SJCRH30 (cell line): ENCODE data around the gene HS1BP3. TPM values are rescaled to one million over a fixed set of nuclear protein-coding genes. Genes with fewer than 3 reads are reported as not detected.

Experiments
- DNase-seq, 2 experiments: peaks; one replicate each; pipeline ENCODE4 v3.0.0-alpha.2; 2015 to 2020
- H3K27ac ChIP-seq: fragments of 250-450 bp; sonication (Bioruptor Pico); 2 replicates; pipeline ENCODE4 v1.5.1; 2020; ENCODE audit warnings: mild to moderate bottlenecking, moderate library complexity
- H3K27me3 ChIP-seq: fragments of 250-450 bp; sonication (Bioruptor Pico); 2 replicates; pipeline ENCODE4 v1.5.1; 2020; ENCODE audit warnings: mild to moderate bottlenecking, moderate library complexity
- H3K36me3 ChIP-seq: fragments of 250-450 bp; sonication (Bioruptor Pico); 2 replicates; pipeline ENCODE4 v1.5.1; 2020; ENCODE audit warnings: mild to moderate bottlenecking, moderate library complexity
- H3K4me1 ChIP-seq: fragments of 250-450 bp; sonication (Bioruptor Pico); 2 replicates; pipeline ENCODE4 v1.5.1; 2020; ENCODE audit warnings: mild to moderate bottlenecking, moderate library complexity
- H3K4me3 ChIP-seq: fragments of 250-450 bp; sonication (Bioruptor Pico); 2 replicates; pipeline ENCODE4 v1.5.1; 2020; ENCODE audit warnings: mild to moderate bottlenecking, moderate library complexity
- H3K9me3 ChIP-seq: fragments of 250-450 bp; sonication (Bioruptor Pico); replicated peaks from 2 replicates; pipeline ENCODE4 v1.5.1; 2020; ENCODE audit warnings: mild to moderate bottlenecking, moderate library complexity
- total RNA-seq: library from RNA; depleted of rRNA; stranded (reverse); fragments of >200 nt; shearing (Covaris generic); gene quantifications from 2 replicates; pipeline ENCODE4 v1.2.3, GENCODE V29; 2014

HS1BP3 gene
- total RNA-seq, 1 experiment from 2014 or later, result 14.7 TPM

DNA sequence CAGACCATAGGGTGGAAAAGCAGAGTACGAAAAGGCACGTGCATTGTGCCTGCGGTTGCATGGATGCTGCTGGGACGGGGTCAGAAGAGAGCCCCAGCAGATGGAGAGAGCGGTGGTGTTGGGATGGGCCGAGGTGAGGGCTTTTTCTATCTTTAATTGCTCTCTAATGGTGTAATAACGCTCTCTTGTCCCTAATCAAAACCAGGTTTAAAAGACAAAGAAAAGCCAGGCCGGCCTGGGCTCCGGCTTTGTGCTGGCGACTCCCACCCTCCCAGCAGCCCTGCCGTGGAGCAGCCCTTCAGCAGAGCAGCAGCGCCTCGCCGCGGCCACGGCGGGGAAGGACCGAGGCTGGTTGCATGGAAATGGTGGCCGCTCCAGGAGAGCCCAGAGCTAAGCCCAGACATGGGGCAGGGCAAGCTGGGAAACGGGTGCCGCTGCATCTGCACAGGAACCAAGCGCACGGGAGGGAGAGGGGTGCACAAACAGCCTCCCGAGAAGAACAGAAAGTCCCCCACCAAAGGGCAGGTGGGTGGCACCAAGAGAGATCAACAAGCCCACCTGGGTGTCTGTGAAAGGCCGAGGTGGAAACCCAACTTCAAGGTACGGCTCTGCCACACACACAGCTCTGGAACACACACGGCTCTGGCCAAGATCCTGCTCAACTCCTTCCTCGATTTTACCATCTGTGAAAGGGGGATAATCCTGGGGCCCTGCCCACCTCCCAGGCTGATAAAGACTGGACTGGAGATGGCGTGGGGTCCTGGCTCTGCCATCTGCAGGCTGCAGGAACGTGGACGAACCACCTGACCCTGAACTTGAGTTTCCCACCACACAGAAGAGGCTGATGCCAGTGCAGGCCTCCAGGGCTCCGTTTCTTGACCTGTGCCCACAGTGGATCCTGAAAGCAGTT is 15.0 kb downstream of the HS1BP3 start:
- H3K27me3 ChIP-seq, result no peaks in the 10 kb centered on the region
- DNase-seq, result peak; percentile 89 to 93
- peak overlapping the region; percentile 43 for H3K27ac ChIP-seq
- H3K4me1 ChIP-seq, result peaks cover 25% of the 10 kb centered on the region
- H3K4me3 ChIP-seq, result peak overlapping the region; percentile 27
- H3K36me3 ChIP-seq, result no peaks in the 10 kb centered on the region
- no peaks in the 10 kb centered on the region for H3K9me3 ChIP-seq

- Histone ChIP-seq H3K4me3 (no peak overlapping the region), H3K4me1 (peaks cover 26% of the 10 kb centered on the region), H3K36me3 (no peaks in the 10 kb centered on the region), H3K27ac (peak overlapping the region; percentile 43; the same call in 1 of the 2 replicates), H3K9me3 (no peaks in the 10 kb centered on the region), H3K27me3 (no peaks in the 10 kb centered on the region)
- DNase-seq, result peak; percentile 52 to 65
These were observed 15.8 kb downstream of the HS1BP3 start for GRCh38 chr2:20635113-20635510.

DNA sequence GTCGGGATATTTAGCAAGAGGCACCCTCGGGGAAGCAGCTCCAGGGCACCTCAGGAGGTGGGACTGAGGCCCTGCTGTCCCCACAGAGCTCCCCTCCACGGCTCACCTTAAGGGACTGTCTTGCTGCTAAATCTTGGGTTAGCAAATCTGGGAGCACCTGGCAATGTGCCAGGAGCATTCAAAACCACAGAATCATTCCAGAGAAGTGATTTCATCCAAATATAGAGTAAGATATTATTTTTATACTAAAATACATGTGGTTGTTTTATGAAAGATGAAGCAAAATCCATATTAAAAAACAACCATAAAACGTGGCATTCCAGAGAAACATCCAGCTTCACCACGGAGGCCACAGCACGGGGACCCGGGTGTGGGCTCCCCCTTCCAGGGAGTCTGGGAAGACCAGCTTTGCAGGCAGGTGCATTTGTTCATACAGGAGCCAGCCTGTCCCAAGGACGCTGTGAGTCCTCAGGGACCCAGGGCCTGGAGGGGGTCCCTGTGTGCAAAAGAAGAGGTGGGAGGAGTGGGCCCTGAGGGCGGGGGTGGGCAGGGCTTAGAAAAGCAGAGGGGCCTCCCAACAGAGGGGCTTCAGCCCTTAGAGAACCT is 16.3 kb downstream of the HS1BP3 start:
- Histone ChIP-seq H3K9me3 (no peaks in the 10 kb centered on the region), H3K27me3 (no peaks in the 10 kb centered on the region), H3K36me3 (no peaks in the 10 kb centered on the region), H3K27ac (peak overlapping the region; percentile 59), H3K4me1 (peaks cover 31% of the 10 kb centered on the region), H3K4me3 (no peak overlapping the region)
- peak; percentile 58 to 73 for DNase-seq

- no peaks in the 10 kb centered on the region for H3K9me3 ChIP-seq
- peaks cover 36% of the 10 kb centered on the region for H3K4me1 ChIP-seq
- peak overlapping the region; percentile 59 for H3K27ac ChIP-seq
- no peak overlapping the region for H3K4me3 ChIP-seq
- no peaks in the 10 kb centered on the region for H3K27me3 ChIP-seq
- no peaks in the 10 kb centered on the region for H3K36me3 ChIP-seq
- peak; percentile 83 to 85 for DNase-seq
These were observed 16.9 kb downstream of the HS1BP3 start for GRCh38 chr2:20633794-20634506.

- peaks cover 36% of the 10 kb centered on the region for H3K4me1 ChIP-seq
- no peak for DNase-seq
- no peak overlapping the region for H3K4me3 ChIP-seq
- H3K36me3 ChIP-seq, result no peaks in the 10 kb centered on the region
- no peak overlapping the region for H3K27ac ChIP-seq
- H3K27me3 ChIP-seq, result no peaks in the 10 kb centered on the region
- no peaks in the 10 kb centered on the region for H3K9me3 ChIP-seq
These were observed 17.9 kb downstream of the HS1BP3 start for GRCh38 chr2:20633001-20633400.

DNA sequence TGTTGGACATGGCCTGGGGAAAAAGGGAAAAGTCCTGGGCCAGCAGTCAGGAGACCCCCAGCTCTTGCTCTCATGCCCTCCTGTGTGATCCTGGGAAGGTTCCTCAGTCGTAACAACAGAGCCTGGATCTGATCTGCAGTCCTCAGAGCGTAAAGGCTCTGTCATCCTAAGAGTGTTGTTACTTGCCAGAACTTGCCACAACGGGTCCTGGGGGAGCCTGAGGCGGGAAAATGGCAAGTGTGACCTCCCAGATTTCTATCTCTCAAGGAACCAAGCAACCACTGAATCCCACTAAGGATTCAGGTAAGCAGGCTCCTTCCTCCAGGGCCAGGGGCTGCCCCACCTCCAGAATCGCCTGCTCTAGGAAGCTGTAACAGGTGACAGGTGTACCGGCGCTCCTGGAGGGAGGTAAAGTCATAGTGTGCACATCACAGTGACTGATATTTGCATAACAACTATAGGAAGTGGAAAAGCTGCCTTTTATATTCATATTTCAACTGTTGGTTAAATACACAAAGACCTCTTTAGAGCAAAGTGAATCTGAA is 18.4 kb downstream of the HS1BP3 start:
- Histone ChIP-seq H3K27me3 (no peaks in the 10 kb centered on the region), H3K36me3 (no peaks in the 10 kb centered on the region), H3K9me3 (no peaks in the 10 kb centered on the region), H3K27ac (no peak overlapping the region), H3K4me1 (peaks cover 36% of the 10 kb centered on the region), H3K4me3 (no peak overlapping the region)
- DNase-seq, result no peak

DNA sequence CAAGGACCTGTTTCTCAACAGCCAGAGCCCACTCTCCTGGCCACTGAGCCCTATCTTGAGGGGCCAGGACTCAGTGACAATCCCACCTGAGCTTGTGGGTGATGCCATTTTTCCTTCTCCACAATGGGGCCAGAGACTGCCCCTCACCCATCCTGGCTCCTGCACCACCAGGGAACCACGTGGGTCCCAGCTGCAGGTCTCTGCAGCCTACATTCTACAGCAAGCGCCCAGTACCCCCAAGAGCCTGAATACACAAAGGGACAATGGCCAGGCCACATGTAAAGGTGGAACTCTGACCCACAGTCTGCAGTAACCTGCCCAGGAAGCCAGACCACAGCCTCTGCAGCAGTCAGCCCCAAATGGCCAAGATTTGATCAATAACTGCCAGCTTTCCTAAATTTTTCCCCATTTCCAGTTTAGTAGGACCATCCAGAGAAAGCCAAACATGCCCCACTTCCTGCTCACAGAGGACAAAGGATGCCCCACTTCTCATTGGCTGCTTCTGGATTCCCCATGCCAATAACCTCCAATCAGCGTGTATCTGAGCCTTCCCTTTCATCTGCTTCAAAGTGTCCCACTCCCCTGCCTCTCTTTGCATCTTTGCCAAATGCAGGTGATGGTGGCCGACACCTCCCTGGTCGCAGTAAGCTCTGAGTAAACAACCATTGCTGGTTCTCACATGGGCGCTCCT is 19.1 kb downstream of the HS1BP3 start:
- Histone ChIP-seq H3K9me3 (no peaks in the 10 kb centered on the region), H3K4me1 (peaks cover 36% of the 10 kb centered on the region), H3K27me3 (no peaks in the 10 kb centered on the region), H3K27ac (no peak overlapping the region), H3K4me3 (no peak overlapping the region), H3K36me3 (no peaks in the 10 kb centered on the region)
- DNase-seq, result no peak

DNA sequence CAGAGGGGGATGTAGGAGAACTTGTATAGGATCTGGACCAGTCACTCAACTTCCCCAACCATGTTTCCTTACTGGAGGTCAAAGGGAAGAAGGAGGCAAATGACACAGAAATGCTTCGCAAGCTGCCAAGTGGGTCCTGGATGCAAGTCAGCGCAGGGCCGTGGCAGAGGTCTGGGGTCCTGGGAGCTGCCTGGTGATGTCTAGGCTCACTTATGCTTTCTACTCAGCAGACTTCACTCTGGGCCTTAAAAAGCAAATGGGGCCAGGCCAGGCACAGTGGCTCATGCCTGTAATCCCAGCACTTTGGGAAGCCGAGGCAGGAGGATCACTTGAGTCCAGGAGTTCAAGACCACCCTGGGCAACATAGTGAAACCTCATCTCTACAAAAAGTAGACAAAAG is 19.9 kb downstream of the HS1BP3 start:
- Histone ChIP-seq H3K27me3 (no peaks in the 10 kb centered on the region), H3K27ac (no peak overlapping the region), H3K36me3 (no peaks in the 10 kb centered on the region), H3K4me3 (no peak overlapping the region), H3K9me3 (no peaks in the 10 kb centered on the region), H3K4me1 (peaks cover 36% of the 10 kb centered on the region)
- no peak for DNase-seq

GRCh38 chr2:20629581-20630171 is 21.2 kb downstream of the HS1BP3 start:
- Histone ChIP-seq H3K4me3 (no peak overlapping the region), H3K4me1 (peaks cover 38% of the 10 kb centered on the region), H3K27ac (no peak overlapping the region), H3K27me3 (no peaks in the 10 kb centered on the region), H3K9me3 (no peaks in the 10 kb centered on the region), H3K36me3 (no peaks in the 10 kb centered on the region)
- DNase-seq, result peak in 1 of 2 experiments; percentile 42

- peaks cover 38% of the 10 kb centered on the region for H3K4me1 ChIP-seq
- no peaks in the 10 kb centered on the region for H3K36me3 ChIP-seq
- no peak overlapping the region for H3K4me3 ChIP-seq
- no peak overlapping the region for H3K27ac ChIP-seq
- H3K27me3 ChIP-seq, result no peaks in the 10 kb centered on the region
- no peaks in the 10 kb centered on the region for H3K9me3 ChIP-seq
- no peak for DNase-seq
These were observed 21.7 kb downstream of the HS1BP3 start for GRCh38 chr2:20629181-20629580.

DNA sequence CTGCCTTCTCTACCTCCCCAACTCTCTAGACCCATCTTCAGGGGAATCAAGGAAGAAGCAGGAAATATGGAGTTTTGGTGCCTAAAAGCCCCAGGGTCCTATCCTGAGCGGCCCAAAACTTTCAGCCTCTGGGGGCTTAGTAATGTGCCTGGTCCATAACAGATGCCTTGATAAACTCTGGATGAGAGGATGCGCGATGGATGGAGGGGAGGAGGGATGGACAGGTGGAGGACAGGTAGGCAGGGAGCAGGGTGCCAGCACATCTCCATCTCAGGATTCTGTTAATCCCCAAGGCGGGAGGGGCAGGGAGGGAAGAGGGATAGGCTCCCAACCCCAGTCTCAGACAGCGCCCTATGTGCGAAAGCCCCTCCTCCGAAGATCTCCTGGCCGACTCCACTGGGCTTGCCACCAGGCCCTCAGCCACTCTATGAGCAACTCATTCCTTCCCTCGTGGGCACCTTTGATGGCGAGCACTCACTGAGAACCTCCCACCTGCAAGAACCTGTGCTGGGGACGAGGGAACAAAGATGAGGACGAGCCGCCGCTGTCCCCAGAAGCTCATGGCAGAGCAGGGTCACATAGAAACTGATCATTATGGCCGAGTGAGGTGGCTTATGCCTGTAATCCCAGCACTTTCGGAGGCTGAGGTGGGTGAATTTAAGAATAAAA is 23.1 kb downstream of the HS1BP3 start:
- H3K27ac ChIP-seq, result no peak overlapping the region
- DNase-seq, result no peak
- H3K4me3 ChIP-seq, result no peak overlapping the region
- no peaks in the 10 kb centered on the region for H3K27me3 ChIP-seq
- peaks cover 41% of the 10 kb centered on the region for H3K4me1 ChIP-seq
- H3K36me3 ChIP-seq, result no peaks in the 10 kb centered on the region
- H3K9me3 ChIP-seq, result no peaks in the 10 kb centered on the region

- DNase-seq, result no peak
- no peaks in the 10 kb centered on the region for H3K36me3 ChIP-seq
- H3K4me1 ChIP-seq, result peaks cover 50% of the 10 kb centered on the region
- H3K27ac ChIP-seq, result no peak overlapping the region
- H3K27me3 ChIP-seq, result no peaks in the 10 kb centered on the region
- H3K9me3 ChIP-seq, result no peaks in the 10 kb centered on the region
- no peak overlapping the region for H3K4me3 ChIP-seq
These were observed 24.0 kb downstream of the HS1BP3 start for GRCh38 chr2:20626698-20627513.

DNA sequence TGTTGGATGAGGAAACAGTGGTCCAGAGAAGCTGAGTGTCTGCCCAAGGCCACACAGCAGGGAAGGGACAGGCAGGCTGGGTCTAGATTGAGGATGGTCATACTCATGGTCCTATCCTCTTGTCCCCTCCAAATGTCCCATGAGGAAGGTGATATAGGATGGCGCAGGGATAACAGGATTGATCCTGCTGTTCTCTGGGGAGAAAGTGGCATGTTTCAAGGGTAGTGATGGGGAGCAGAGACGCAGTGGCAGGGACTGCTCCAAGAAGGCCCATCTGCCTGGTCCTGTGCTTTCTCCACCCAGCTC is 24.6 kb downstream of the HS1BP3 start:
- Histone ChIP-seq H3K27ac (no peak overlapping the region), H3K4me1 (peaks cover 56% of the 10 kb centered on the region), H3K36me3 (no peaks in the 10 kb centered on the region), H3K27me3 (no peaks in the 10 kb centered on the region), H3K4me3 (no peak overlapping the region), H3K9me3 (no peaks in the 10 kb centered on the region)
- no peak for DNase-seq
